A549 (cell line): ENCODE data around the gene SYMPK. TPM values are rescaled to one million over a fixed set of nuclear protein-coding genes. Genes with fewer than 3 reads are reported as not detected.

ENCODE experiments used
- ATAC-seq, 2 experiments: fragments of 200-7000 bp in 1 of 2; fragments of >200 bp in 1 of 2; cut with Nextera tagmentation in 1 of 2; cut with Tn5 transposase in 1 of 2; 3 replicates each; pipeline versions ENCODE4 v1.8.0 to v1.9.1; 2018 to 2020; ENCODE audit warnings: mild to moderate bottlenecking in 1 of 2, moderate library complexity in 1 of 2
- CTCF ChIA-PET: fragments of 300-600 bp; sonication (Branson Sonifier 250); formaldehyde crosslinking; extraction: SDS; loops from one replicate; lab custom pipeline; 2021; ENCODE audit warnings: antibody characterized with exemption, inconsistent platforms; lab: Yijun Ruan, JAX
- POLR2A ChIA-PET: fragments of 350-600 bp; formaldehyde crosslinking; extraction: SDS; loops from one replicate; lab custom pipeline; 2021; ENCODE audit warnings: antibody characterized with exemption, inconsistent platforms; lab: Yijun Ruan, JAX
- DNase-seq, 2 experiments: peaks; one replicate each; pipeline versions ENCODE4 v3.0.0 to v3.0.0-alpha.2; 2011 to 2016; ENCODE audit warnings: low read depth in 1 of 2, low spot score in 1 of 2
- FAIRE-seq: peaks from 2 replicates; lab custom pipeline; 2011; peaks lifted over from hg19 to GRCh38; lab: Jason Lieb, UNC
- H3K27ac ChIP-seq, 2 experiments: fragments of >200 bp; sonication (Bioruptor Twin); formaldehyde crosslinking; 3 replicates each; pipeline ENCODE4 v1.5.1; 2016 to 2017
- H3K4me1 ChIP-seq: fragments of >200 bp; sonication (Bioruptor Twin); formaldehyde crosslinking; 3 replicates; pipeline ENCODE4 v1.6.1; 2016
- H3K4me2 ChIP-seq: fragments of >200 bp; sonication (Bioruptor Twin); formaldehyde crosslinking; 3 replicates; pipeline ENCODE4 v1.6.1; 2016
- H3K4me3 ChIP-seq: fragments of >200 bp; sonication (Bioruptor Twin); formaldehyde crosslinking; 3 replicates; pipeline ENCODE4 v1.5.1; 2016
- H3K9me3 ChIP-seq: fragments of >200 bp; sonication (Bioruptor Twin); formaldehyde crosslinking; 3 replicates; pipeline ENCODE4 v1.6.1; 2016
- BHLHE40 ChIP-seq: IDR thresholded peaks from 2 replicates; pipeline ENCODE4 v1.6.1; 2012; ENCODE audit warnings: low read depth, low read length, inconsistent platforms
- CBX8 ChIP-seq: fragments of 200-600 bp; sonication (generic); IDR thresholded peaks from 2 replicates; pipeline ENCODE4 v1.6.1; 2016
- CEBPB ChIP-seq, 2 experiments: fragments of >200 bp in 1 of 2; sonication (Bioruptor Twin) in 1 of 2; formaldehyde crosslinking in 1 of 2; IDR thresholded peaks; 2 replicates each; pipeline ENCODE4 v1.6.1; 2012 to 2016
- CHD4 ChIP-seq: fragments of 200-600 bp; sonication (generic); IDR thresholded peaks from 2 replicates; pipeline ENCODE4 v1.6.1; 2016; ENCODE audit warnings: antibody characterized with exemption, mild to moderate bottlenecking, borderline replicate concordance
- FOSB ChIP-seq: fragments of 250-450 bp; sonication (Bioruptor Pico); IDR thresholded peaks from 2 replicates; pipeline ENCODE4 v1.5.0; 2020; ENCODE audit warnings: mild to moderate bottlenecking, moderate library complexity
- FOSL2 ChIP-seq, 2 experiments: fragments of 450-650 bp in 1 of 2; fragments of >200 bp in 1 of 2; sonication (Bioruptor Twin) in 1 of 2; formaldehyde crosslinking; IDR thresholded peaks; 2 replicates each; pipeline versions ENCODE4 v1.5.0 to v1.6.1; 2016 to 2020; ENCODE audit warnings: mild to moderate bottlenecking in 1 of 2, moderate library complexity in 1 of 2
- FOXS1 ChIP-seq: fragments of 250-450 bp; sonication (Bioruptor Pico); IDR thresholded peaks from 2 replicates; pipeline ENCODE4 v1.5.0; 2020; ENCODE audit warnings: mild to moderate bottlenecking, moderate library complexity
- HOXA7 ChIP-seq: fragments of 250-450 bp; sonication (Bioruptor Pico); IDR thresholded peaks from 2 replicates; pipeline ENCODE4 v1.5.0; 2020; ENCODE audit warnings: mild to moderate bottlenecking, moderate library complexity
- JUN ChIP-seq, 2 experiments: fragments of >200 bp; sonication (Bioruptor Twin); formaldehyde crosslinking; IDR thresholded peaks; 2 replicates in 1 of 2; 3 replicates in 1 of 2; pipeline ENCODE4 v1.6.1; 2016 to 2017
- KDM1A ChIP-seq: fragments of 200-600 bp; sonication (generic); IDR thresholded peaks from 2 replicates; pipeline ENCODE4 v1.6.1; 2016; ENCODE audit warnings: low read depth, mild to moderate bottlenecking
- MAFK ChIP-seq: fragments of 450-650 bp; IDR thresholded peaks from 2 replicates; pipeline ENCODE4 v1.6.1; 2014; ENCODE audit not compliant: partially characterized antibody
- POLR2A ChIP-seq: IDR thresholded peaks from 2 replicates; pipeline ENCODE4 v1.6.1; 2012; ENCODE audit warnings: mild to moderate bottlenecking, low read length
- RNF2 ChIP-seq: fragments of 200-600 bp; sonication (generic); IDR thresholded peaks from 2 replicates; pipeline ENCODE4 v1.6.1; 2016; ENCODE audit warnings: low read depth, mild to moderate bottlenecking, antibody characterized with exemption, moderate library complexity, borderline replicate concordance
- SMC3 ChIP-seq: fragments of >200 bp; sonication (Bioruptor Twin); formaldehyde crosslinking; IDR thresholded peaks from 3 replicates; pipeline ENCODE4 v1.6.1; 2018; ENCODE audit warnings: inconsistent platforms
- TFCP2L1 ChIP-seq: fragments of 250-450 bp; sonication (Bioruptor Pico); IDR thresholded peaks from 2 replicates; pipeline ENCODE4 v1.5.0; 2021; ENCODE audit warnings: mild to moderate bottlenecking
- ZC3H11A ChIP-seq: fragments of 450-650 bp; IDR thresholded peaks from 2 replicates; pipeline ENCODE4 v1.6.1; 2014; ENCODE audit warnings: antibody characterized with exemption, mild to moderate bottlenecking
- ZNF302 ChIP-seq: fragments of 250-450 bp; sonication (Bioruptor Pico); IDR thresholded peaks from 2 replicates; pipeline ENCODE4 v1.9.0; 2021; ENCODE audit warnings: inconsistent platforms, mild to moderate bottlenecking, moderate library complexity
- ZSCAN20 ChIP-seq: fragments of 250-450 bp; sonication (Bioruptor Pico); IDR thresholded peaks from 2 replicates; pipeline ENCODE4 v1.8.0; 2022; ENCODE audit warnings: mild to moderate bottlenecking, moderate library complexity
- WGBS: methylation state at CpG from one replicate; pipeline ENCODE4 v1.1.6; 2017; ENCODE audit errors: missing lambda C conversion rate; 5-methylcytosine and 5-hydroxymethylcytosine counted together
- polyA plus RNA-seq, 4 experiments: library from polyadenylated mRNA; depleted of rRNA in 3 of 4; stranded (reverse); fragments of >200 nt; fragmentation: RNase III in 1 of 4; extraction: RNeasy Plus Mini Kit Qiagen cat#74134 plus additional on column Dnase treatment in 1 of 4; gene quantifications; 2 replicates in 3 of 4; 3 replicates in 1 of 4; pipeline ENCODE4 v1.2.3, GENCODE V29; 2011 to 2017
- TF ChIP-seq, protein P1 (sequence below): fragments of >200 bp; sonication (Bioruptor Twin); formaldehyde crosslinking; IDR thresholded peaks from 3 replicates; pipeline ENCODE4 v1.6.1; 2016
- TF ChIP-seq, protein P2 (sequence below): IDR thresholded peaks from 2 replicates; pipeline ENCODE4 v1.6.1; 2012
- TF ChIP-seq, protein P3 (sequence below): fragments of 250-450 bp; sonication (Bioruptor Pico); IDR thresholded peaks from 2 replicates; pipeline ENCODE4 v1.5.0; 2021; ENCODE audit warnings: mild to moderate bottlenecking, moderate library complexity, borderline replicate concordance

Gene SYMPK
- polyA plus RNA-seq, 2 of the 4 experiments (the other 2 are of a cell fraction) = 61.9 to 105 TPM

DNA sequence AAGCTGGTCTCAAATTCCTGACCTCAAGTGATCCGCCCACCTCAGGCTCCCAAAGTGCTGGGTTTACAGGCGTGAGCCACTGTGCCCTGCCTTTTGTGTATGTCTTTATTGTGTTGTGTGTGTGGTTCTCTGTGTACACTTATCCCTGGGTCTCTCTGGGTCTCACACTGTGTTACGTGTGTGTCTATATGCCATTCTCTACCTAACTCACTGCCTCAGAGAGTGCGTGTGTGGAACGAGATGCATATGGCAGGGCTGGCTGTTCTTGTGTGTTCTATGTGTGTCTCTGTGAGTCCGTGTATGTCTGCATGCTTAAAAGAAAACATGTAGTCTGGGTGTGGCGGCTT is 11.6 kb upstream of the SYMPK start:
- Histone ChIP-seq H3K4me3 (no peak overlapping the region), H3K4me2 (no peak overlapping the region), H3K27ac (no peak overlapping the region), H3K9me3 (no peaks in the 10 kb centered on the region), H3K4me1 (no peaks in the 10 kb centered on the region)
- no peak for DNase-seq
- FAIRE-seq = no peak
- TF ChIP-seq MAFK (no peak), ZNF302 (CRISPR knock-in tag) (no peak), POLR2A (no peak), BHLHE40 (no peak), FOSL2 (IDR thresholded peaks at IDR 0.05) (no peak), FOSL2 (CRISPR knock-in tag; IDR thresholded peaks at IDR 0.05) (no peak), CEBPB (IDR thresholded peaks at IDR 0.05) (no peak), ZSCAN20 (CRISPR knock-in tag) (no peak), FOXS1 (CRISPR knock-in tag) (no peak), HOXA7 (no peak), ZC3H11A (no peak), CHD4 (no peak), TFCP2L1 (CRISPR knock-in tag) (no peak)
- TF ChIP-seq, protein P1, sequence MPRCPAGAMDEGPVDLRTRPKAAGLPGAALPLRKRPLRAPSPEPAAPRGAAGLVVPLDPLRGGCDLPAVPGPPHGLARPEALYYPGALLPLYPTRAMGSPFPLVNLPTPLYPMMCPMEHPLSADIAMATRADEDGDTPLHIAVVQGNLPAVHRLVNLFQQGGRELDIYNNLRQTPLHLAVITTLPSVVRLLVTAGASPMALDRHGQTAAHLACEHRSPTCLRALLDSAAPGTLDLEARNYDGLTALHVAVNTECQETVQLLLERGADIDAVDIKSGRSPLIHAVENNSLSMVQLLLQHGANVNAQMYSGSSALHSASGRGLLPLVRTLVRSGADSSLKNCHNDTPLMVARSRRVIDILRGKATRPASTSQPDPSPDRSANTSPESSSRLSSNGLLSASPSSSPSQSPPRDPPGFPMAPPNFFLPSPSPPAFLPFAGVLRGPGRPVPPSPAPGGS = no peak
- ATAC-seq = no peak
- WGBS = 87% methylated on average over 7 of the region's 7 CpGs
- CTCF ChIA-PET = interaction anchor here (0.7 to 1.5 kb wide), 3 partner anchors 8 to 58 kb away, joined by 5 to 12 read pairs (median 7); partner anchors contain the start of gene FOXA3
- POLR2A ChIA-PET = no interaction called here

DNA sequence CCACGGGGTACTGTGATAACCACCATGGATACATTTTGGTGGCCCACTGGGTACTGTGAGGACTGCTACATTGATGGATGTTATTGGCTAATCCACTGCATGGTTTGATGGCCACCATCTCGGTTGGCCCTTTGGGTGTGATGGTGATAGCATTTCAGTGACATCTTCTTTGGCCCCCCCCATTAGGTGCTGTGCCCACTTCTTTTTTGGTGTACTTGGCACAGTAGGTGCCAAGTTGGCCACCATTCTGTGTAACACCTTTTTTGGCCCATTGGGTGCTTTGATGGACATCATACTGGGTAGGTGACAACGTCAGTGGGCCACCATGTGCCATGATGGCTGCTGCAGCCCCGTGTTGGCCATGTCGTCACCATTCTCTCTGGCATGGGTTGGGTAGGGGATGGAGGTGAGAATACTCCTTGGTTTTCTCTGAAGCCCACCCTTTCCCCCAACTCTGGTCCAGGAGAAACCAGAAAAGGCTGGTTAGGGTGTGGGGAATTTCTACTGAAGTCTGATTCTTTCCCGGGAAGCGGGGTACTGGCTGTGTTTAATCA is 10.3 kb upstream of the SYMPK start:
- TF ChIP-seq, protein P2, sequence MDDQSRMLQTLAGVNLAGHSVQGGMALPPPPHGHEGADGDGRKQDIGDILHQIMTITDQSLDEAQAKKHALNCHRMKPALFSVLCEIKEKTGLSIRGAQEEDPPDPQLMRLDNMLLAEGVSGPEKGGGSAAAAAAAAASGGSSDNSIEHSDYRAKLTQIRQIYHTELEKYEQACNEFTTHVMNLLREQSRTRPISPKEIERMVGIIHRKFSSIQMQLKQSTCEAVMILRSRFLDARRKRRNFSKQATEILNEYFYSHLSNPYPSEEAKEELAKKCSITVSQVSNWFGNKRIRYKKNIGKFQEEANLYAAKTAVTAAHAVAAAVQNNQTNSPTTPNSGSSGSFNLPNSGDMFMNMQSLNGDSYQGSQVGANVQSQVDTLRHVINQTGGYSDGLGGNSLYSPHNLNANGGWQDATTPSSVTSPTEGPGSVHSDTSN = no peak
- TF ChIP-seq CBX8 = no peak
- TF ChIP-seq HOXA7 = no peak
- TF ChIP-seq JUN (IDR thresholded peaks at IDR 0.05) = no peak
- TF ChIP-seq, protein P3, sequence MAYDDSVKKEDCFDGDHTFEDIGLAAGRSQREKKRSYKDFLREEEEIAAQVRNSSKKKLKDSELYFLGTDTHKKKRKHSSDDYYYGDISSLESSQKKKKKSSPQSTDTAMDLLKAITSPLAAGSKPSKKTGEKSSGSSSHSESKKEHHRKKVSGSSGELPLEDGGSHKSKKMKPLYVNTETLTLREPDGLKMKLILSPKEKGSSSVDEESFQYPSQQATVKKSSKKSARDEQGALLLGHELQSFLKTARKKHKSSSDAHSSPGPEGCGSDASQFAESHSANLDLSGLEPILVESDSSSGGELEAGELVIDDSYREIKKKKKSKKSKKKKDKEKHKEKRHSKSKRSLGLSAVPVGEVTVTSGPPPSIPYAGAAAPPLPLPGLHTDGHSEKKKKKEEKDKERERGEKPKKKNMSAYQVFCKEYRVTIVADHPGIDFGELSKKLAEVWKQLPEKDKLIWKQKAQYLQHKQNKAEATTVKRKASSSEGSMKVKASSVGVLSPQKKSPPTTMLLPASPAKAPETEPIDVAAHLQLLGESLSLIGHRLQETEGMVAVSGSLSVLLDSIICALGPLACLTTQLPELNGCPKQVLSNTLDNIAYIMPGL (CRISPR knock-in tag) = no peak
- TF ChIP-seq RNF2 = no peak
- no peak for TF ChIP-seq SMC3
- no peak for TF ChIP-seq FOSB (CRISPR knock-in tag)
- no peak for TF ChIP-seq CHD4
- TF ChIP-seq MAFK = no peak
- TF ChIP-seq POLR2A = no peak
- TF ChIP-seq FOSL2 (IDR thresholded peaks at IDR 0.05) = no peak
- no peak for TF ChIP-seq FOSL2 (CRISPR knock-in tag; IDR thresholded peaks at IDR 0.05)
- no peak for TF ChIP-seq KDM1A
- Histone ChIP-seq H3K4me3 (no peak overlapping the region), H3K4me1 (no peaks in the 10 kb centered on the region), H3K4me2 (no peak overlapping the region), H3K27ac (no peak overlapping the region), H3K9me3 (no peaks in the 10 kb centered on the region)
- ChIA-PET CTCF (interaction anchor here (1.4 to 11.3 kb wide), 5 partner anchors 9 to 57 kb away, joined by 7 to 315 read pairs (median 12); partner anchors contain the start of genes FOXA3, IRF2BP1 and SYMPK), POLR2A (no interaction called here)
- ATAC-seq (no peak), DNase-seq (no peak), FAIRE-seq (no peak)
- WGBS = 73% methylated on average over 7 of the region's 7 CpGs
